ENCODE data around the gene MAD1L1.

DNA sequence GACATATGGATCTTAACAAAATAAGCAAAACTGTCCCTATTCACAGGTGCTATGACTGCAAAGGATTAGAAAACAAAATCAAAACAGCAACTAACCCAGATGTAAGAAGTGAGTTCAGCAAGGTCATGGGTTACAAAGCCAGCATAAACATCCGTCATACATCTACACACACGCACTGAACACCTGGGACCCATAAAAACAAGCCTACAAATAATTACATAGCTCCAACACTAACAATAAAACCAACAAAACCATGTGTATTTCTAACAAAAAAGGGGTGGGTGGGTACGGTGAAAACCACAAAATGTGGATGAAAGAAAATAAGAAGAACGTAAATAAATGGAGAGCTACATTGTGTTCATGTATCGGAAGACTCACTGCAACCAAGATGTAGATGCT lies 305.8 kb downstream of the MAD1L1 start:
- TF ChIP-seq, protein P1, sequence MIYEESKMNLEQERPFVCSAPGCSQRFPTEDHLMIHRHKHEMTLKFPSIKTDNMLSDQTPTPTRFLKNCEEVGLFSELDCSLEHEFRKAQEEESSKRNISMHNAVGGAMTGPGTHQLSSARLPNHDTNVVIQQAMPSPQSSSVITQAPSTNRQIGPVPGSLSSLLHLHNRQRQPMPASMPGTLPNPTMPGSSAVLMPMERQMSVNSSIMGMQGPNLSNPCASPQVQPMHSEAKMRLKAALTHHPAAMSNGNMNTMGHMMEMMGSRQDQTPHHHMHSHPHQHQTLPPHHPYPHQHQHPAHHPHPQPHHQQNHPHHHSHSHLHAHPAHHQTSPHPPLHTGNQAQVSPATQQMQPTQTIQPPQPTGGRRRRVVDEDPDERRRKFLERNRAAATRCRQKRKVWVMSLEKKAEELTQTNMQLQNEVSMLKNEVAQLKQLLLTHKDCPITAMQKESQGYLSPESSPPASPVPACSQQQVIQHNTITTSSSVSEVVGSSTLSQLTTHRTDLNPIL (CRISPR knock-in tag; IDR thresholded peaks at IDR 0.05; ENCODE audit: low read depth), result no peak
- TF ChIP-seq ZC3H10 (CRISPR knock-in tag; IDR thresholded peaks at IDR 0.05) (no peak), RARB (CRISPR knock-in tag; IDR thresholded peaks at IDR 0.05) (no peak), OSR1 (CRISPR knock-in tag; IDR thresholded peaks at IDR 0.05) (no peak), ZFP3 (CRISPR knock-in tag; IDR thresholded peaks at IDR 0.05) (no peak), PPARA (CRISPR knock-in tag; IDR thresholded peaks at IDR 0.05; ENCODE audit: borderline replicate concordance) (no peak)
- TF ChIP-seq, protein P2, sequence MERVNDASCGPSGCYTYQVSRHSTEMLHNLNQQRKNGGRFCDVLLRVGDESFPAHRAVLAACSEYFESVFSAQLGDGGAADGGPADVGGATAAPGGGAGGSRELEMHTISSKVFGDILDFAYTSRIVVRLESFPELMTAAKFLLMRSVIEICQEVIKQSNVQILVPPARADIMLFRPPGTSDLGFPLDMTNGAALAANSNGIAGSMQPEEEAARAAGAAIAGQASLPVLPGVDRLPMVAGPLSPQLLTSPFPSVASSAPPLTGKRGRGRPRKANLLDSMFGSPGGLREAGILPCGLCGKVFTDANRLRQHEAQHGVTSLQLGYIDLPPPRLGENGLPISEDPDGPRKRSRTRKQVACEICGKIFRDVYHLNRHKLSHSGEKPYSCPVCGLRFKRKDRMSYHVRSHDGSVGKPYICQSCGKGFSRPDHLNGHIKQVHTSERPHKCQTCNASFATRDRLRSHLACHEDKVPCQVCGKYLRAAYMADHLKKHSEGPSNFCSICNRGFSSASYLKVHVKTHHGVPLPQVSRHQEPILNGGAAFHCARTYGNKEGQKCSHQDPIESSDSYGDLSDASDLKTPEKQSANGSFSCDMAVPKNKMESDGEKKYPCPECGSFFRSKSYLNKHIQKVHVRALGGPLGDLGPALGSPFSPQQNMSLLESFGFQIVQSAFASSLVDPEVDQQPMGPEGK (CRISPR knock-in tag; IDR thresholded peaks at IDR 0.05; ENCODE audit: borderline replicate concordance), result no peak

All from SK-N-SH treated with all-trans-retinoic acid at 6 μM for 48 hours (cell line).